MM.1S (cell line): ENCODE data around the gene LTBP1.

Experiments
- DNase-seq: peaks from one replicate; pipeline ENCODE4 v3.0.0-alpha.2; 2015
- H2AFZ ChIP-seq: fragments of 300-600 bp; sonication (generic); 2 replicates; pipeline ENCODE4 v1.6.0; 2016; ENCODE audit warnings: antibody characterized with exemption, low read length
- H3F3A ChIP-seq: fragments of 300-600 bp; sonication (generic); 2 replicates; pipeline ENCODE4 v1.6.1; 2016; ENCODE audit warnings: mild to moderate bottlenecking, antibody characterized with exemption, low read length, moderate library complexity, mixed read lengths; ENCODE audit not compliant: insufficient read depth
- H3K27ac ChIP-seq: fragments of 300-600 bp; sonication (generic); 2 replicates; pipeline ENCODE4 v1.5.1; 2016; ENCODE audit warnings: mild to moderate bottlenecking, low read length
- H3K27me3 ChIP-seq: fragments of 300-600 bp; sonication (generic); replicated peaks from 2 replicates; pipeline ENCODE4 v1.6.0; 2016; ENCODE audit warnings: low read length; ENCODE audit not compliant: insufficient read depth
- H3K36me3 ChIP-seq: fragments of 300-600 bp; sonication (generic); replicated peaks from 2 replicates; pipeline ENCODE4 v1.6.1; 2016; ENCODE audit warnings: mild to moderate bottlenecking, low read length, mixed read lengths; ENCODE audit not compliant: insufficient read depth
- H3K4me1 ChIP-seq: fragments of 300-600 bp; sonication (generic); 2 replicates; pipeline ENCODE4 v1.6.1; 2016; ENCODE audit warnings: low read length, mixed read lengths
- H3K4me2 ChIP-seq: fragments of 300-600 bp; sonication (generic); 2 replicates; pipeline ENCODE4 v1.6.0; 2016; ENCODE audit warnings: low read depth, low read length
- H3K4me3 ChIP-seq: fragments of 300-600 bp; sonication (generic); 2 replicates; pipeline ENCODE4 v1.5.1; 2016; ENCODE audit warnings: low read length, mixed read lengths
- H3K79me2 ChIP-seq: fragments of 300-600 bp; sonication (generic); 2 replicates; pipeline ENCODE4 v1.6.1; 2016; ENCODE audit warnings: mixed run types, low read length, mixed read lengths
- H3K9ac ChIP-seq: fragments of 300-600 bp; sonication (generic); 2 replicates; pipeline ENCODE4 v1.6.1; 2016; ENCODE audit warnings: low read length, mixed read lengths
- H3K9me2 ChIP-seq: fragments of 300-600 bp; sonication (generic); replicated peaks from 2 replicates; pipeline ENCODE4 v1.6.1; 2016; ENCODE audit warnings: mild to moderate bottlenecking, low read length, mixed read lengths; ENCODE audit not compliant: insufficient read depth
- H3K9me3 ChIP-seq: fragments of 300-600 bp; sonication (generic); replicated peaks from 2 replicates; pipeline ENCODE4 v1.6.1; 2016; ENCODE audit warnings: mild to moderate bottlenecking, low read length, mixed read lengths; ENCODE audit not compliant: insufficient read depth
- H4K20me1 ChIP-seq: fragments of 300-600 bp; sonication (generic); 2 replicates; pipeline ENCODE4 v1.6.1; 2016; ENCODE audit warnings: mild to moderate bottlenecking, low read length, moderate library complexity, mixed read lengths; ENCODE audit not compliant: insufficient read depth
- CTCF ChIP-seq: fragments of 300-600 bp; sonication (generic); IDR thresholded peaks from 2 replicates; pipeline ENCODE4 v1.5.1; 2016; ENCODE audit warnings: antibody characterized with exemption, low read length, mixed read lengths
- EZH2 ChIP-seq: fragments of 300-600 bp; sonication (generic); optimal IDR thresholded peaks from 2 replicates; pipeline ENCODE3; 2017; ENCODE audit warnings: low read depth, mild to moderate bottlenecking, antibody characterized with exemption, low read length, mixed read lengths
- EZH2phosphoT487 ChIP-seq: fragments of 300-600 bp; sonication (generic); IDR thresholded peaks from 2 replicates; pipeline ENCODE4 v1.6.1; 2018; ENCODE audit warnings: antibody characterized with exemption, low read length

The LTBP1 gene

GRCh38 chr2:32960238-32960637, 13.5 kb downstream of the LTBP1 start:
- Histone ChIP-seq H3K4me2 (no peak overlapping the region), H3K9me3 (no peaks in the 10 kb centered on the region), H3K4me1 (peaks cover under 1% of the 10 kb centered on the region; the same call in 1 of the 2 replicates), H3K4me3 (no peak overlapping the region), H3K27ac (no peak overlapping the region), H2AFZ (no peak overlapping the region), H3K27me3 (no peaks in the 10 kb centered on the region), H3K9ac (no peak overlapping the region), H4K20me1 (no peaks in the 10 kb centered on the region), H3F3A (no peaks in the 10 kb centered on the region), H3K9me2 (no peaks in the 10 kb centered on the region), H3K36me3 (no peaks in the 10 kb centered on the region), H3K79me2 (no peaks in the 10 kb centered on the region)
- TF ChIP-seq EZH2 (no peak), CTCF (no peak), EZH2phosphoT487 (no peak)
- DNase-seq: no peak

- no peak overlapping the region for H3K9ac ChIP-seq
These were observed 14.1 kb downstream of the LTBP1 start for GRCh38 chr2:32960647-32961403.

GRCh38 chr2:32962690-32963089, 15.9 kb downstream of the LTBP1 start:
- H3K79me2 ChIP-seq: no peaks in the 10 kb centered on the region
- no peaks in the 10 kb centered on the region for H3K36me3 ChIP-seq
- no peak for DNase-seq
- H3K27ac ChIP-seq: no peak overlapping the region
- no peak overlapping the region for H3K4me2 ChIP-seq
- no peaks in the 10 kb centered on the region for H3K9me3 ChIP-seq
- H3F3A ChIP-seq: no peaks in the 10 kb centered on the region
- TF ChIP-seq CTCF (no peak), EZH2phosphoT487 (no peak), EZH2 (no peak)
- H3K9me2 ChIP-seq: no peaks in the 10 kb centered on the region
- no peaks in the 10 kb centered on the region for H3K27me3 ChIP-seq
- H3K4me1 ChIP-seq: peaks cover 19% of the 10 kb centered on the region
- H3K9ac ChIP-seq: no peak overlapping the region
- no peaks in the 10 kb centered on the region for H4K20me1 ChIP-seq
- no peak overlapping the region for H3K4me3 ChIP-seq
- H2AFZ ChIP-seq: no peak overlapping the region

More at GRCh38 chr2:32960647-32961403, 14.1 kb downstream of the LTBP1 start:
- H3K27me3 ChIP-seq: no peaks in the 10 kb centered on the region
- no peaks in the 10 kb centered on the region for H3K36me3 ChIP-seq
- H3K27ac ChIP-seq: no peak overlapping the region
- no peak overlapping the region for H2AFZ ChIP-seq
- H3F3A ChIP-seq: no peaks in the 10 kb centered on the region
- no peaks in the 10 kb centered on the region for H3K9me2 ChIP-seq
- H3K4me2 ChIP-seq: no peak overlapping the region
- no peaks in the 10 kb centered on the region for H3K9me3 ChIP-seq
- H3K4me1 ChIP-seq: peaks cover 6% of the 10 kb centered on the region; the same call in 1 of the 2 replicates
- H3K79me2 ChIP-seq: no peaks in the 10 kb centered on the region
- TF ChIP-seq EZH2 (no peak), CTCF (no peak), EZH2phosphoT487 (no peak)
- no peak for DNase-seq
- H3K4me3 ChIP-seq: no peak overlapping the region
- H4K20me1 ChIP-seq: no peaks in the 10 kb centered on the region
